ENCODE data around the gene ATXN7L1. TPM values are rescaled to one million over a fixed set of nuclear protein-coding genes. Genes with fewer than 3 reads are reported as not detected.

ATXN7L1 gene
- total RNA-seq, 1 donor from 2014 or later, result 2.3 TPM

GRCh38 chr7:105764506-105764905 is 111.9 kb downstream of the ATXN7L1 start:
- no peak for TF ChIP-seq CTCF (conservative IDR thresholded peaks at IDR 0.05; ENCODE audit: low read depth, low read length)
- H3K4me3 ChIP-seq (ENCODE audit: low read depth, low read length), result no peak overlapping the region
- no peak for DNase-seq (ENCODE audit: low read depth)

- no peak for TF ChIP-seq CTCF (conservative IDR thresholded peaks at IDR 0.05; ENCODE audit: low read depth, low read length)
These were observed 115.6 kb downstream of the ATXN7L1 start for GRCh38 chr7:105760551-105761447.

GRCh38 chr7:105759670-105760550 is 116.5 kb downstream of the ATXN7L1 start:
- peak; percentile 68 for TF ChIP-seq CTCF (conservative IDR thresholded peaks at IDR 0.05; ENCODE audit: low read depth, low read length)
- no peak overlapping the region for H3K4me3 ChIP-seq (ENCODE audit: low read depth, low read length)
- no peak for DNase-seq (ENCODE audit: low read depth)

More at GRCh38 chr7:105760551-105761447, 115.6 kb downstream of the ATXN7L1 start:
- no peak overlapping the region for H3K4me3 ChIP-seq (ENCODE audit: low read depth, low read length)
- no peak for DNase-seq (ENCODE audit: low read depth)

GRCh38 chr7:105756367-105756766 is 120.0 kb downstream of the ATXN7L1 start:
- no peak for TF ChIP-seq CTCF (conservative IDR thresholded peaks at IDR 0.05; ENCODE audit: low read depth, low read length)
- DNase-seq (ENCODE audit: low read depth), result no peak
- no peak overlapping the region for H3K4me3 ChIP-seq (ENCODE audit: low read depth, low read length)

- no peak for TF ChIP-seq CTCF (conservative IDR thresholded peaks at IDR 0.05; ENCODE audit: low read depth, low read length)
- DNase-seq (ENCODE audit: low read depth), result no peak
- H3K4me3 ChIP-seq (ENCODE audit: low read depth, low read length), result no peak overlapping the region
These were observed 123.6 kb downstream of the ATXN7L1 start for GRCh38 chr7:105752671-105753275.

- TF ChIP-seq CTCF (conservative IDR thresholded peaks at IDR 0.05; ENCODE audit: low read depth, low read length), result no peak
- no peak overlapping the region for H3K4me3 ChIP-seq (ENCODE audit: low read depth, low read length)
- no peak for DNase-seq (ENCODE audit: low read depth)
These were observed 125.3 kb downstream of the ATXN7L1 start for GRCh38 chr7:105751054-105751453.

All from epithelial cell of proximal tubule (primary cell).